Brain microvascular endothelial cell (primary cell): ENCODE measurements around the gene ZNF431.
"Not testable (repeated sequence)": the region's sequence is repeated elsewhere in the genome, so short reads cannot be mapped to it uniquely, and the experiment has no call there.

Experiments
- DNase-seq: peaks from one replicate; pipeline ENCODE4 v3.0.0-alpha.2; 2020
- H3K27ac ChIP-seq: fragments of 250-450 bp; sonication (Bioruptor Pico); 2 replicates; pipeline ENCODE4 v1.5.1; 2020; ENCODE audit warnings: mild to moderate bottlenecking, moderate library complexity
- H3K27me3 ChIP-seq: fragments of 250-450 bp; sonication (Bioruptor Pico); replicated peaks from 2 replicates; pipeline ENCODE4 v1.5.1; 2020; ENCODE audit warnings: mild to moderate bottlenecking
- H3K36me3 ChIP-seq: fragments of 250-450 bp; sonication (Bioruptor Pico); replicated peaks from 2 replicates; pipeline ENCODE4 v1.5.1; 2020; ENCODE audit warnings: mild to moderate bottlenecking
- H3K4me3 ChIP-seq: 2 replicates; pipeline ENCODE4 v1.5.1; 2011; ENCODE audit warnings: low read depth, mild to moderate bottlenecking, control low read depth, low read length, moderate library complexity
- CTCF ChIP-seq: IDR thresholded peaks from 2 replicates; pipeline ENCODE4 v1.5.1; 2011; ENCODE audit warnings: low read depth, mild to moderate bottlenecking, moderate library complexity, low read length, control low read depth, inconsistent platforms; ENCODE audit errors: missing control alignments
- in situ Hi-C: cut with HindIII; loops from 2 replicates; pipeline ENCODE4 v1.10.0; 2017; ENCODE audit warnings: low sequenced_read_pairs, low pct_ligation_motif_present

Gene ZNF431

DNA sequence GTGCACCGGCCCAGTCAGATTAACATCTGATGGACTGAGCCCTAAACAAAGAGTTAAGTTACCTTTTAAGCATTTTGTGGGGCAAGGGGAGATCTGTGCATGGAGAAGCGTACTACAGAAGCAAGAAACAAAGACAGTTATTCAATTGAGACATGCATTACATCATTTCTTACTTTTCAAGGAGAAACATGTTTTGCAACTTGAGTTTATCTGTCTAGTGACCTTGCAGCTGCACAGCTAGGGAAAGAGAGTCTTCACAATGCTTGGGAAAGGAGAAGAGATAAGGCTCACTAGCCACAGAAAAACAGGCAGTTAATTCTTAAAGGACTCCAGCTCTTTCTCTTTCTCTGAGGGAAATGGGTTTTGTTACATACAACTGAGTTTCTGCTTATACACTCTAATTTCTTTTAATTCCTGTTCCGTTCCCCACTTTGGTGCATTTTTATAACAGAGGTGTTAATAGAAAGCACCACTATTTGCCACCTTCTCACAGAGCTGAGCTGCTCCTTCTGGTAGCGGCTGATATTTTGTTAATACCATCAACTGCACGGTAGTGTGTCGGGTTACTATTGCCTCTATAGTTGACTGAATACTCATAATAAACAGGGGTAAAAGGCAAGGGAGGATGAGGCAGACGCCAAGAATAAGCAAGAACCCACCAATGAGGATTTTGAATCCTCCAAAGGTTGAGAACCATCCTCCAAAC, 55.9 kb downstream of the ZNF431 start:
- no peak for DNase-seq
- no peaks in the 10 kb centered on the region for H3K27me3 ChIP-seq
- TF ChIP-seq CTCF = no peak
- H3K36me3 ChIP-seq = no peaks in the 10 kb centered on the region
- no peak overlapping the region for H3K4me3 ChIP-seq
- no peak overlapping the region for H3K27ac ChIP-seq
- in situ Hi-C loops = no loop called here

DNA sequence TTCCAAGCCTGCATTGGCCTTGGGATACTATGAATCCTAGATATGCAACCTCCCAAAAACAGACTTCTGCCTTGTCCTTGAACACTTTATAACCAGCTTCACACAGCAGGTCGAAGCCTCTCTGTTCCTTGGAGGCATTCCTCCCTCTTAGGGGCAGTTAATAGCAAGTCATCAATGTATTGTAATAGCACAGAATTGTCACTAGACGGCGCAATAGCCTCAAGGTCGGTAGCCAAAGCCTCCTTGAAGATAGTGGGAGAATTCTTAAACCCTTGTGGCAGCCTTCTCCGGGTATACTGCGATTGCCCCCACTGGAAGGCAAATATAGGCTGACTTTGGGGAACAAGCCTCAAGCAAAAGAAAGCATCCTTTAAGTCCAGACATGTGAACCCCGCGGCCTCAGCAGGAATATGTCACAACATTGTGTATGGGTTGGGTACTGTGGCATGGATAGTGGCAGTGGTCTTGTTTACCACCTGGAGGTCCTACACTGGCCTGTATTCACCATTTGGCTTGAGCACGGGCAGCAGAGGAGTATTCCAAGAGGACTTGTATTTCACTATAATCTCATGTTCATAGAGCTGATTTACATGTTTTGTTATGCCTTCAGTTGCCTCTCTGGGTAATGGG, 61.1 kb downstream of the ZNF431 start:
- Histone ChIP-seq H3K27ac (no peak overlapping the region), H3K36me3 (no peaks in the 10 kb centered on the region), H3K4me3 (no peak overlapping the region), H3K27me3 (no peaks in the 10 kb centered on the region)
- in situ Hi-C loops = no loop called here
- DNase-seq = no peak
- TF ChIP-seq CTCF = peak; percentile 27

DNA sequence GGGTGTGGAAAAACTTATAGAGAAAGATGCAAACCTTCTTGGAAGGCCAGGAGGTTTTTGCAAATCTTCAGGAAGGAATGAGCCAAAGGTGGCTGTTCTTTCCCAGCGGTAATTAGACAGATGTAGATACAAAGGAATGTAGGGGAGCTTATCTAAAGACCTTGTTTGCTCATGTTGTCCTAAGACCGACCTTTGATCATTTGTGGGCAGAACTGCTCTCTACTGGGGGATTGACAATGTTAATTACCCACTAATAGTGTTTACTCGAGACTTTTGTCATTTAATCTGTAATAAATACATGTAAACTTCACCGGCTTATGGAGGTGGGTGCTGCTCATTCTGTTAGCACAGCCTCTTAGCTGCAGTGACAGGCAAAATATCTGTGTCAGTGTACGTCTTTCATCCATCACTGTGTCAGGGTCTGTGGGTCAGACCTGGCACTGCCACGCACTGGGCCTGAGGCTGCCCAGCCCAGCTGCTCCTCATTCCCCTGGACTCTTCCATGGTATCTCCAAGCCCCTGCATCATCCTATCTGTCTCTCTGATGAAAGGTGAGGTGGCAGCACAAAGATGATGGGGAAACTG, 68.3 kb downstream of the ZNF431 start:
- Histone ChIP-seq H3K4me3 (no peak overlapping the region), H3K27ac (no peak overlapping the region), H3K36me3 (no peaks in the 10 kb centered on the region), H3K27me3 (no peaks in the 10 kb centered on the region)
- DNase-seq = no peak
- in situ Hi-C loops = no loop called here
- no peak for TF ChIP-seq CTCF

DNA sequence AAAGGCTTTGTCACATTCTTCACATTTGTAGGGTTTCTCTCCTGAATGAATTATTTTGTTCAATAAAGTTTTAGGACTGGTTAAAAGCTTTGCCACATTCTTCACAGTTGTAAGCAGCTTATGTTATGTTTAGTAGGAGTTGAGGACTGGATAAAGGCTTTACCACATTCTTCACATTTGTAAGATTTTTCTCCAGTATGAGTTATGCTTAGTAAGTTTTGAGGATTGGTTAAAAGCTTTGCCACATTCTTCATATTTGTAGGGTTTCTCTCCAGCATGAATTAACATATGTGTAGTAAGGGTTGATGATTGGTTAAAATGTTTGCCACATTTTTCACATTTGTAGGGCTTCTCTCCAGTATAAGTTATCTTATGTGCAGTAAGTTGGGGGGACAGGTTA, 79.9 kb downstream of the ZNF431 start:
- no peak for TF ChIP-seq CTCF
- in situ Hi-C loops = no loop called here

GRCh38 chr19:21229938-21230337, 88.1 kb downstream of the ZNF431 start:
- in situ Hi-C loops = not testable (repeated sequence)

More for the DNA sequence above, 79.9 kb downstream of the ZNF431 start:
- Histone ChIP-seq H3K4me3 (no peak overlapping the region), H3K27ac (no peak overlapping the region), H3K36me3 (no peaks in the 10 kb centered on the region), H3K27me3 (no peaks in the 10 kb centered on the region)
- DNase-seq = no peak

GRCh38 chr19:21233691-21234090, 91.9 kb downstream of the ZNF431 start:
- in situ Hi-C loops = no loop called here
- no peaks in the 10 kb centered on the region for H3K36me3 ChIP-seq
- H3K27me3 ChIP-seq = no peaks in the 10 kb centered on the region
- no peak for TF ChIP-seq CTCF
- no peak for DNase-seq
- no peak overlapping the region for H3K4me3 ChIP-seq
- no peak overlapping the region for H3K27ac ChIP-seq

More at GRCh38 chr19:21229938-21230337, 88.1 kb downstream of the ZNF431 start:
- H3K27ac ChIP-seq, H3K27me3 ChIP-seq, H3K36me3 ChIP-seq, H3K4me3 ChIP-seq, DNase-seq: not testable (repeated sequence)

GRCh38 chr19:21236751-21237150, 94.9 kb downstream of the ZNF431 start:
- H3K36me3 ChIP-seq, H3K4me3 ChIP-seq, in situ Hi-C loops, H3K27ac ChIP-seq, H3K27me3 ChIP-seq, DNase-seq: not testable (repeated sequence)
